HG02759 (cell line): ENCODE results near the gene PDIA6.
"Not testable (repeated sequence)": the region's sequence is repeated elsewhere in the genome, so short reads cannot be mapped to it uniquely, and the experiment has no call there.

Experiments
- ATAC-seq: cut with Tn5 transposase; IDR thresholded peaks from one replicate; pipeline ENCODE4 v1.9.1; 2021; ENCODE audit warnings: mild to moderate bottlenecking, moderate library complexity; ENCODE audit not compliant: unreplicated experiment

PDIA6 gene

GRCh38 chr2:10785260-10785659 lies 27.3 kb downstream of the PDIA6 start:
- ATAC-seq = no peak

DNA sequence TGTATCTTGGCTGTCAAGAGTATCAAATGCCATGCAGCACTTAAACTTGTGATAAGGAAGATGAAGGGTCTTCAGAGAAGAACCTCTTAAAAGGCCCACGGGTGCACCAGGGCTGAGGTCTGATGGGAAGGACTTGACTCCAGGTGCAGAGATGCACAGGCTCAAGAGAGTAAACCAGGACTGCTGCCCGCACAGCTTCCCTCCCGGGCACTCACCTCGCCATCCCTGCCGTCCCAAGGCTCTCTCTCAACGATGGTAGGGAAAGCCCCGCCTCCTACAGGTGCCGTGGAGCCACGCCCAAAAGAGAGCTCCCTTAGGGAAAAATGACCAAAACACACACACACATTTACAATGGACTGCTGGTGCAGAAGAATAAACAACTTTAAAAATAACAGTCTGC lies 27.9 kb downstream of the PDIA6 start:
- no peak for ATAC-seq

DNA sequence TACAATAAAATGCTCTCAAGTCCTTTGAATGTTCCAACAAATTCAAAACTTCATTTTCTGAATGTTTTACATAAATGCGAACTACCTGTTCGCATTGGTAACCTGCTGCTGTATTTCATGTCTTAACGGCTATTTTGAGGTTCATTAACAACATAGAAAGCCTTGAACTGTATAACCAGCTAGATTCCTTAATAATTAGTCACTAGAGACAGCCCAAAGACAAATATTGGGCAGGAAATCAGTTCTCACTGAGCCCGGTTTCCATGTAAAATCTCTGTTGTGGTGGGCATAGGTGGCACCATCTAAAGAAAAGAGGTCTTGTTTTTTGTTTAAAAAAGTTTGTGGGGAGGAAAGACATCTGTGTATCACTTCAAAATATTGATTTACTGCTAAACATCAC lies 29.2 kb downstream of the PDIA6 start:
- no peak for ATAC-seq

GRCh38 chr2:10781746-10782145 lies 30.8 kb downstream of the PDIA6 start:
- ATAC-seq = no peak

- ATAC-seq = not testable (repeated sequence)
Observed at GRCh38 chr2:10780821-10781220, 31.8 kb downstream of the PDIA6 start.

- no peak for ATAC-seq
Observed at GRCh38 chr2:10780491-10780820, 32.1 kb downstream of the PDIA6 start.

DNA sequence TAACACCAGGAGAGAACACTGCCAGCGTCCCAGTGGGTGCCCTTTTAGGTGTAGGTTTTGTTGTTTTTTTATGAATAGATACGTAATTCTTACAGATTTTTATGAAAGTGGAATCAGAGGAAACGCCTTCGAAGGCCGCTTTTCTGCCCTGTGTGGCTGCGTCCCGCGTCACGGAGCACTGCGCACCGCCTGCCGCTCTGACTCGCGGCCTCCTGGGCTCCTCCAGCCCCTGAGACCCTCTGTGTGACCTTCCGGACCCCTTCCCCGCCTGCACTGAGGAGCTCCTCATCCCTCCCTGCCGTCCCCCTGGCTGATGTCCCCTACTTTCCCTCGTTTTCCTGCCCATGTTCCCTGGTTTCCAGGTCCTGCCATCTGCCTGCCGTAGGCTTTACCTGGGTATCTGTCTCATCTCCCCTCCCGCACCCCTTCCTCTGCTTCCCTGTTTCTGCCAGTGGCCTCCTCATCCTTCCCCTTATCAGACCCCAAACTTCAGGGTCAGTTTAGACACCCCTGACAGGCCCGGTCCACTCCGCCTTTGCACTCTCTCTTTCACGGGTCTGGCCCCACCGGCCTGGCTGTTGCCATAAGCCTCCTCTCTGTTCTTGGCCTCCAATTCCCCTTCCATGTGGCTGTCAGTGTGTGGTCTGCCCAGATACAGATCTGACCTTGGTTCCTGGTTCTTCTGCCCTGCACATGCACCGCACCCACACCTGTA lies 32.7 kb downstream of the PDIA6 start:
- ATAC-seq = no peak

- ATAC-seq = no peak
Observed at GRCh38 chr2:10778724-10779115, 33.9 kb downstream of the PDIA6 start.

DNA sequence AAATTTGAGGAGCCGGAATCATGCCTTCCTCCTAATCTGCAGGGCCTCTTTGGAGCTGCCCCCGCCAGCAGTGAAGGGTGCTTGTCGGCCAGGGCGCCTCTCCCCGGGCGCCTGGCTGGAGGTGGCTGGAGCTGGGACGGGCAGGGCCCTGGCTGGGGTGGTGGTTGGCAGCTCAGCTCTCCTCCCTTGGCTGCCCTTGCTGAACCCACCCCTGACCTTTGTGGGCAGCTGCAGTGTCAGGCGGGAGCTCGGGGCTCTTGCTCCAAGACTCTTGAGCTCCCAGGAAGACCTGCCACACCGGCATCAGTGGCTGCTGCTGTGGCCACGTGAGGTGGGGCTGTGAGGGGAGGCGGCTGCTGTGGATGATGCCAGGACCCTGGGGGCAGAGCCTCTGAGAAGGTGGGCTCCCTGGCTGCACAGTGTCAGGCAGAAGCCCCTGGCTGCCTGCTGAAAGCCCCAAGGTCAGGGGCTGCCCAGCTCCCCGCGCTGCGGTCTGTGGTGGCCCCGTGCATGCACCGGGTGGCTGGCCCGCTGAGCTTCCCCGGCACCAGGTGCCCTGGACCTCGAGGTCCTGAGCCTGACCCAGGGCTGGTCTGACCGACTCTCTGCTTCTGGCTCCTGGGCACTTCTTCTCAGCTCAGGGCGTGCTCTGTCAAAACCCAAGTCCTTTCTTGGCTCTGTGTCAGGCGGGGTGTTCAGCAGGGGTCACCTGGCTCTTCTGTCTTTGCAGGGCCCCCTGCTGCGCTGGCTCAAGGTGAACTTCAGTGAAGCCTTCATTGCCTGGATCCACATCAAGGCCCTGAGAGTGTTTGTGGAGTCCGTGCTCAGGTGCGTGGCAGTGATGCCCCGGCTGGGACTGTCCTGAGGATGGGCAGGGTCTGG lies 34.5 kb downstream of the PDIA6 start:
- ATAC-seq = no peak

DNA sequence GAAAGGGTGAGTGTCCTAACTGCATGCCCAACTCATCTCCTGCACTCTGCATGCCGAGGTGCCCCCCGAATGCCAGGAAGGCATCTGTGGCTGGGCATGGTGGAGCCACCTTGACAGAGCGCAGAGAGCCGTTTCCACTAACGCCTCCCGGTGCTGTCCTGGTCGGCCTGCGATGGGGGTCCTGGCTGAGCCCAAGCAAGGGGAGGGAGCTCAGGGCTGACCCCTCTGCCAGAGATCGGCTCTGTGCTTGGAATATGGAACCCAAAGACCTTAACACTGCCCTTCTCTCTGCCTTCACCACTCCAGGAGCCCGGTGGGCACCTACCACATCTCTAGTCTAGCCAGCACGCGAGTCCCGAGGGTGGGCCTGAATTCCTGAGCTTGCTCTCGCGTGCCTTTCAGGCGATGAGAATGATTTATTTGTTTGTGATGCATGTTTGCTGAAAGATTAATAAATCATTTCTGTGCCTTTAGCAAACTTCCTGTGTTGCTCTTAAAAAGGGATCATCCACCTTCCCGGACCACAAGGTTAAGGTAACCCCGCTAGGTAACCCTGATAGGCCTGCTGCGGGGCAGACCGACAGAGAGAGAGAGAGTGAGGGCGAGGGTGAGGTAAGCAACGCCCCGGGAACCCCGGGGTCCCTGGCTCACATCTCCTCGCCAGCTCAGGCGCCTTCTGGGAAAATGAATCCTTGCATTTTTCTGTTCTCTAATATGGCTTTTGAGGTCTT lies 35.3 kb downstream of the PDIA6 start:
- ATAC-seq = no peak

DNA sequence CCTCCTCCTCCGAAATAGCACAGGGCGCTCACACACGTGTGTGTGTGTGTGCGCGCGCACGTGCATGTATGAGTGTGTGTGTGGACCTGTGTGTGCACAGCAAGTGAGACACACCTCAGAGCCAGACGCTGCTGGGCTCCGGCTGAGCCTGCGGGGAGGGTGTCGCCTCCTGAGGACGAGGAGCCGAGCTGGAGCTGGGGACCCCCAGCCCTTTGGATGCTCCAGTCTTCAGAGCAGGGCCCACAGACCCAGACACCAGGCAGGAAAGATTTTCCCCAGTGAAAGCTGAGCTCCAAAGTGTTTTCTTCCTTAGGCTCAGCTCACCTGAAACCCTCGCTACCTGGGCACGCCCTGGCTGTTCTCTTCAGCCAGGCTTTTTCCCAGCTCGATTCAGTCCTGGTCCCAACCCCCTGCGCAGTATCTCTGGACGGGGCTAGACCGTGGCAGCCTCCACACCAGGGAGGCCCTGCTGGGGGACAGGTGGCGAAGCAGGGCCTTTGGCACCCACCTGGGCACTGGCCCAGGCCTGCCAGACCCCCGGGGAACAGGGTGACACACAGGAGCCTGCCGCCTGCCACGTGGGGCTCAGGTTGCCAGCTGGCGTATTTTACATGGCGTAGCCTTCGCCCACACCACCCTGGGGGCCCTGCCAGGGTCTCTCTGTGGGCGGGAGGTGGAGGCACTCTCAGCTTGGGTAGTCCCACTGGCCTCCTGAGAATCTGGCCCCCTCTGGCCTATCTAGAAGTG lies 36.2 kb downstream of the PDIA6 start:
- no peak for ATAC-seq

DNA sequence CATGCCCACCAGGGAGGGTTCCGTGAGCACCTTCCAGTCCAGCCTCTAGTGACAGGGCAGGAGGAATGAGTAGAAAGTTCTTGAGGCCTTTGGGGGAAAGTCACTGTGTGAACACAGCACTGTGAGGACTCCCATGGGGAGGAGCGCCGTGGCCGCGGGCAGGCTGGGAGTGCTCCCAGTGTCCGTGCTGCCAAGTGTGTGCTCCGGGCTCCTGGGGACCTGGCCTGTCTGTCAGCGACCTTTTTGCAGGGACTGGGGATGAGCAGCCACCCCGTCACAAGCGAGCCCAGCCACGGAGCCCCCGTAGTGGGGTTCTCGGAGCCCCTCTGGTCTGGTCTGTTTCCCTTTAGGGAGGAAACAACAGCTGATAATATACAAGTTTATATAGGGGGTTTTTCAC lies 36.8 kb downstream of the PDIA6 start:
- no peak for ATAC-seq

- ATAC-seq = no peak
Observed at GRCh38 chr2:10775021-10775780, 37.4 kb downstream of the PDIA6 start.

GRCh38 chr2:10774394-10774793 lies 38.2 kb downstream of the PDIA6 start:
- no peak for ATAC-seq

- ATAC-seq = no peak
Observed at GRCh38 chr2:10773821-10774341, 38.7 kb downstream of the PDIA6 start.

DNA sequence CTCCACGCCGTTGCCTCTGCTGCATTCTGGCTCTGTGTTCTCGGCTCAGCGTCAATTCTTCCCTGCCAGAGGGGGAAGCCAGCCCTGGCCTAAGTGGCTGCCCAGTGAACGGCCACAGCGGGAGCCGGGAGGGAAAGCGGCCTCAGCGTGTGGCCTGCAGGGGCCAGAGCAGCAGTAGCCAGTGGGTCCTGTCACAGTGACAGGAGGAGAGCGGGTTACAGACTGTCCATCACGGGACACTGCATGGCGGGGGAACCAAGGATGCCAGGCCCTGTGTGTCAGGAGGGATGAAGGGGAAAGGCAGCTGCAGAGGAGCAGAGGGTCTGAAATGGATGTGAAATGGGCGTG lies 39.7 kb downstream of the PDIA6 start:
- ATAC-seq = no peak

- ATAC-seq = no peak
Observed at GRCh38 chr2:10772201-10772867, 40.3 kb downstream of the PDIA6 start.

DNA sequence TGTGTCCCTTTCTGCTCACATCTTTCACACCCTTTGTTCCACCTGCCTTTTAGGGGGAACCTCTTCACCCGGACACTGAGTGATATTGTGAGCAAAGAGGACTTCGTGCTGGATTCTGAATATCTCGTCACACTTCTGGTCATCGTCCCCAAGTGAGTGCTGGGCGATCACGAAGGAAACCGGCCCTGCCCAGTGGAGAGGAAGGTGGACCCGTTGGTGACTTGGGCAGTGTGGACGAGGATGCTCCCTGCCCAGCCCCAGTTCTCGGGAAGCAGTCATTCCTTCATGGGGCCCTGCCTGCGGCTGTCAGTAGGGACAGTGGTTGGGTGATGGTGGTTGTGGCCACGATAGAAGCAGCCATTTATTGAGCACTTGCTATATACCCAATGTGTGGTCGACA lies 40.8 kb downstream of the PDIA6 start:
- ATAC-seq = no peak

GRCh38 chr2:10770956-10771750 lies 41.4 kb downstream of the PDIA6 start:
- ATAC-seq = no peak
